Measurements from ENCODE around the gene NFIX. TPM values are rescaled to one million over a fixed set of nuclear protein-coding genes. Genes with fewer than 3 reads are reported as not detected.

NFIX gene
- total RNA-seq, 2 experiments from 2014 or later = 6.3 to 8.7 TPM

GRCh38 chr19:13092606-13093235 lies 97.4 kb downstream of the NFIX start:
- H3K4me1 Mint-ChIP-seq = peaks cover 17% of the 10 kb centered on the region
- H3K9me3 Mint-ChIP-seq = no peaks in the 10 kb centered on the region
- no peak overlapping the region for H3K4me3 Mint-ChIP-seq
- H3K36me3 Mint-ChIP-seq = no peaks in the 10 kb centered on the region
- DNase-seq = no peak
- no peak overlapping the region for H3K27ac Mint-ChIP-seq
- peaks cover 32% of the 10 kb centered on the region for H3K27me3 Mint-ChIP-seq

GRCh38 chr19:13093407-13094105 lies 98.3 kb downstream of the NFIX start:
- peak; percentile 76 for DNase-seq
- no peak overlapping the region for H3K4me3 Mint-ChIP-seq
- H3K9me3 Mint-ChIP-seq = no peaks in the 10 kb centered on the region
- H3K4me1 Mint-ChIP-seq = peaks cover 21% of the 10 kb centered on the region
- H3K27me3 Mint-ChIP-seq = peaks cover 40% of the 10 kb centered on the region
- H3K27ac Mint-ChIP-seq = no peak overlapping the region
- H3K36me3 Mint-ChIP-seq = no peaks in the 10 kb centered on the region

- peaks cover 24% of the 10 kb centered on the region for H3K4me1 Mint-ChIP-seq
- H3K4me3 Mint-ChIP-seq = no peak overlapping the region
- no peak for DNase-seq
- H3K36me3 Mint-ChIP-seq = no peaks in the 10 kb centered on the region
- H3K9me3 Mint-ChIP-seq = no peaks in the 10 kb centered on the region
- H3K27ac Mint-ChIP-seq = no peak overlapping the region
- H3K27me3 Mint-ChIP-seq = peaks cover 45% of the 10 kb centered on the region
Measured at GRCh38 chr19:13094106-13094504, 98.8 kb downstream of the NFIX start.

- H3K36me3 Mint-ChIP-seq = peaks cover 2% of the 10 kb centered on the region
- DNase-seq = no peak
- peaks cover 47% of the 10 kb centered on the region for H3K27me3 Mint-ChIP-seq
- no peak overlapping the region for H3K4me3 Mint-ChIP-seq
- H3K27ac Mint-ChIP-seq = no peak overlapping the region
- peaks cover 27% of the 10 kb centered on the region for H3K4me1 Mint-ChIP-seq
- H3K9me3 Mint-ChIP-seq = peaks cover under 1% of the 10 kb centered on the region
Measured at GRCh38 chr19:13094771-13095392, 99.6 kb downstream of the NFIX start.

- DNase-seq = no peak
- Mint-ChIP-seq H3K9me3 (peaks cover 4% of the 10 kb centered on the region), H3K4me1 (peaks cover 32% of the 10 kb centered on the region), H3K27ac (no peak overlapping the region), H3K36me3 (peaks cover 7% of the 10 kb centered on the region), H3K4me3 (no peak overlapping the region), H3K27me3 (peaks cover 52% of the 10 kb centered on the region)
Measured at GRCh38 chr19:13095393-13095784, 100.1 kb downstream of the NFIX start.

GRCh38 chr19:13095934-13096927 lies 101.0 kb downstream of the NFIX start:
- Mint-ChIP-seq H3K4me3 (peak overlapping the region; percentile 25), H3K27ac (peak overlapping the region; percentile 5), H3K4me1 (peaks cover 32% of the 10 kb centered on the region), H3K9me3 (peaks cover 4% of the 10 kb centered on the region), H3K36me3 (peaks cover 7% of the 10 kb centered on the region), H3K27me3 (peaks cover 52% of the 10 kb centered on the region)
- DNase-seq = no peak

- DNase-seq = no peak
- Mint-ChIP-seq H3K4me3 (peak overlapping the region; percentile 59), H3K27me3 (peaks cover 52% of the 10 kb centered on the region), H3K27ac (peak overlapping the region; percentile 7), H3K4me1 (peaks cover 38% of the 10 kb centered on the region), H3K9me3 (peaks cover 4% of the 10 kb centered on the region), H3K36me3 (peaks cover 7% of the 10 kb centered on the region)
Measured at GRCh38 chr19:13097033-13097462, 101.8 kb downstream of the NFIX start.

- Mint-ChIP-seq H3K27me3 (peaks cover 52% of the 10 kb centered on the region), H3K4me3 (peak overlapping the region; percentile 50), H3K4me1 (peaks cover 41% of the 10 kb centered on the region), H3K9me3 (peaks cover 4% of the 10 kb centered on the region), H3K27ac (no peak overlapping the region), H3K36me3 (peaks cover 7% of the 10 kb centered on the region)
- DNase-seq = no peak
Measured at GRCh38 chr19:13097463-13098258, 102.4 kb downstream of the NFIX start.

- Mint-ChIP-seq H3K9me3 (peaks cover 4% of the 10 kb centered on the region), H3K4me3 (peak overlapping the region; percentile 63), H3K27me3 (peaks cover 52% of the 10 kb centered on the region), H3K36me3 (peaks cover 7% of the 10 kb centered on the region), H3K27ac (peak overlapping the region; percentile 65), H3K4me1 (peaks cover 44% of the 10 kb centered on the region)
- DNase-seq = no peak
Measured at GRCh38 chr19:13098277-13099072, 103.2 kb downstream of the NFIX start.

GRCh38 chr19:13099073-13099999 lies 104.1 kb downstream of the NFIX start:
- Mint-ChIP-seq H3K27me3 (peaks cover 48% of the 10 kb centered on the region), H3K4me1 (peaks cover 42% of the 10 kb centered on the region)

GRCh38 chr19:13100031-13100588 lies 104.8 kb downstream of the NFIX start:
- peak overlapping the region; percentile 89 for H3K27ac Mint-ChIP-seq
- peaks cover 11% of the 10 kb centered on the region for H3K36me3 Mint-ChIP-seq
- peaks cover 41% of the 10 kb centered on the region for H3K27me3 Mint-ChIP-seq
- DNase-seq = peak; percentile 67
- H3K4me3 Mint-ChIP-seq = peak overlapping the region; percentile 56
- peaks cover 44% of the 10 kb centered on the region for H3K4me1 Mint-ChIP-seq
- peaks cover 4% of the 10 kb centered on the region for H3K9me3 Mint-ChIP-seq

More at GRCh38 chr19:13099073-13099999, 104.1 kb downstream of the NFIX start:
- H3K4me3 Mint-ChIP-seq = peak overlapping the region; percentile 63
- peak; percentile 79 for DNase-seq
- peak overlapping the region; percentile 89 for H3K27ac Mint-ChIP-seq
- peaks cover 4% of the 10 kb centered on the region for H3K9me3 Mint-ChIP-seq
- peaks cover 7% of the 10 kb centered on the region for H3K36me3 Mint-ChIP-seq

- Mint-ChIP-seq H3K36me3 (peaks cover 11% of the 10 kb centered on the region), H3K27ac (no peak overlapping the region), H3K4me3 (peak overlapping the region; percentile 18), H3K9me3 (peaks cover 4% of the 10 kb centered on the region), H3K27me3 (peaks cover 35% of the 10 kb centered on the region), H3K4me1 (peaks cover 42% of the 10 kb centered on the region)
- DNase-seq = no peak
Measured at GRCh38 chr19:13100841-13101589, 105.7 kb downstream of the NFIX start.

Data from activated naive CD8-positive, alpha-beta T cell treated with anti-CD3 and anti-CD28 coated beads for 36 hours (primary cell).